Measurements from ENCODE around the gene FRMD5.

Gene FRMD5

DNA sequence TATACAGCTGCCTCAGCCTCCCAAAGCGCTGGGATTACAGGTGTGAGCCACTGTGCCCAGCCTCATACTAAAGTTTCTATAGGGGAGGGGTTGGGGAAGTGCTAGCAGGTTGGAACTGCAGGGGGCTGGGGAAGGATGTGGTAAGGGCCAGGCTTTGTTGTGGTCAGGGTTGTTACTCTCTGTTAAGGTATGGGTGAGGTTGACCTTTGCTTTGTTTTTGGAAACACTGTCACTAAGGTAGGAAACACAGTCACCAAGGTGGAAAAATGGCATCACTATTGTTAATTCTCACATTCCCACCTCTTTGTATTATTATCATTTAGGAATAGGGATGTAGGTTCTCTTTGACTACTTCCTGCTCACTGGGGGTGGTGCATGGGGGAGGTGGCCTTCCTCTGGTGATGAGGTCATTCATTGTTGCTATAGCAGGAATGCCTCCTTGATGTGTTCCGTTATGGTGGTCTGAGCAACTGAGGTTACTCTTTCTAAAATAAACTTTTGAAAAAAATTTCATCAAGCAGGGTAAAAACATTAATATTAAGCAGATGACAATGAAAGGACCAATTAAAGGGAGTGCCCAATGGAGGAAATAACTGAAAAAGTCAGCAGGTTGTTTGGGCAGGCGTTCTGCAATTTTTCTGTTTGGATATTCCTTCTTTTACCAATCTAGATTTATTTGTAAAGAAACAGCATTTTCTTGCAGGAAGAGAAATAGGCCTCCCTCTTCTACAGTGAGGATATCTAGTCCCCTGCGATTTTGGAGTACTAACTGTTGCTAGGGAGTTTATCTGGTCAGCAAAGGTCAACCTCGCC, 217.8 kb downstream of the FRMD5 start:
- TF ChIP-seq, protein P1, sequence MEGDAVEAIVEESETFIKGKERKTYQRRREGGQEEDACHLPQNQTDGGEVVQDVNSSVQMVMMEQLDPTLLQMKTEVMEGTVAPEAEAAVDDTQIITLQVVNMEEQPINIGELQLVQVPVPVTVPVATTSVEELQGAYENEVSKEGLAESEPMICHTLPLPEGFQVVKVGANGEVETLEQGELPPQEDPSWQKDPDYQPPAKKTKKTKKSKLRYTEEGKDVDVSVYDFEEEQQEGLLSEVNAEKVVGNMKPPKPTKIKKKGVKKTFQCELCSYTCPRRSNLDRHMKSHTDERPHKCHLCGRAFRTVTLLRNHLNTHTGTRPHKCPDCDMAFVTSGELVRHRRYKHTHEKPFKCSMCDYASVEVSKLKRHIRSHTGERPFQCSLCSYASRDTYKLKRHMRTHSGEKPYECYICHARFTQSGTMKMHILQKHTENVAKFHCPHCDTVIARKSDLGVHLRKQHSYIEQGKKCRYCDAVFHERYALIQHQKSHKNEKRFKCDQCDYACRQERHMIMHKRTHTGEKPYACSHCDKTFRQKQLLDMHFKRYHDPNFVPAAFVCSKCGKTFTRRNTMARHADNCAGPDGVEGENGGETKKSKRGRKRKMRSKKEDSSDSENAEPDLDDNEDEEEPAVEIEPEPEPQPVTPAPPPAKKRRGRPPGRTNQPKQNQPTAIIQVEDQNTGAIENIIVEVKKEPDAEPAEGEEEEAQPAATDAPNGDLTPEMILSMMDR (conservative IDR thresholded peaks at IDR 0.05; ENCODE audit: low read depth, low read length), result no peak
- DNase-seq (ENCODE audit: low read depth), result no peak
- no peak overlapping the region for H3K4me3 ChIP-seq (ENCODE audit: low read length)

DNA sequence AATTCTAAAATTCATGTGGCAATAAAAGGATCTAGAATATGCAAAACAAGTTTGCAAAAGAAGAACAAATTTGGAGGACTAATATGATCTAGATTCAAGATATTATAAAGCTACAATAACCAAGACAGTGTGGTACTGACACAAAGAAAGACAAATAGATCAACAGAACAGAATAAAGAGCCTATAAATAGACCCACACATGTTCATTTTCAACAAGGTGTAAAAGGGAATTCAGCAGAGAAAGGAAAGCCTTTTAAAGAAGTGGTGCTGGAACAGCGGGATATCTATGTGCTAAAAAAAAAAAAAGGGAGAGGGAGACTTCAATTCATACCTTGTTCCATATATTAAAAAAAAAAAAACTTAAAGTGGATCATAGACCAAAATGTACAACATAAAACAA, 219.3 kb downstream of the FRMD5 start:
- TF ChIP-seq, protein P1 (conservative IDR thresholded peaks at IDR 0.05; ENCODE audit: low read depth, low read length), result no peak
- no peak overlapping the region for H3K4me3 ChIP-seq (ENCODE audit: low read length)
- DNase-seq (ENCODE audit: low read depth), result no peak

DNA sequence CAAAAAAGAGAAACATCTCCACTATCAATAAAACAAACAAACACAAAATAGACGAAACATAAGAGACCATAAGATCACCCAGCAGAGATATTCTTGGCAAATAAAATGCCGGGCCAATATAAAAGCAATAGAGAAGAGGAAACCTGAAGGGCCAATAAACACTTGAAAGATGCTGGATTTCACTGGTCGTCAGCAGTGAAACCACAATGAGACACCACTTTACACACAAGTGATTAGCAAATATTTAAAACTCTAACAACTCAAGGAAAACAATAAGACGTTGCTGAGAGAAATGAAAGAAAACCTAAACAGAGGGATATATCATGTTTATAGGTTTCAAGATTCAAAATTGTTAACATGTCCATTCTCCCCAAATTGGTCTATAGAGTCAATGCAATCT, 219.7 kb downstream of the FRMD5 start:
- H3K4me3 ChIP-seq (ENCODE audit: low read length), result no peak overlapping the region
- TF ChIP-seq, protein P1 (conservative IDR thresholded peaks at IDR 0.05; ENCODE audit: low read depth, low read length), result no peak
- no peak for DNase-seq (ENCODE audit: low read depth)

DNA sequence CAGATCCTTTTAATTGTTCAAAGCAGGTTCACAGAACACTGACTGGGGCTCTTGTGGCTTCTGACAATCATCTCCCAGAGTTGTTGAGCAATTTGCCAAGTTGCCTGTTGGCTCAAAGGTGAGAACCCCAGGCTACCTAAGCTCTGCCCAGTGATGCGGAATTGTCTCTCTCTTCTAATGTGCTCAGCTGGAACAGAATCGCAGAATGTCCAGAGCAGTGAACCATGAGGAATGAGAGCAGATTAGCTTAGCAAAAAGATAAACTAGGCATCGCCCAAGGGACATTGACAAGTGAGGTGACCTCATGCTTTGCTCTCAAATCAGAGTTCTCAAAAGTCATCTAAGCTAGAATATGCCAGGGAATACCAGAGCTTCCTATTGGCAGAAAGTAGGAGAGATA, 220.2 kb downstream of the FRMD5 start:
- no peak overlapping the region for H3K4me3 ChIP-seq (ENCODE audit: low read length)
- no peak for DNase-seq (ENCODE audit: low read depth)
- TF ChIP-seq, protein P1 (conservative IDR thresholded peaks at IDR 0.05; ENCODE audit: low read depth, low read length), result no peak

DNA sequence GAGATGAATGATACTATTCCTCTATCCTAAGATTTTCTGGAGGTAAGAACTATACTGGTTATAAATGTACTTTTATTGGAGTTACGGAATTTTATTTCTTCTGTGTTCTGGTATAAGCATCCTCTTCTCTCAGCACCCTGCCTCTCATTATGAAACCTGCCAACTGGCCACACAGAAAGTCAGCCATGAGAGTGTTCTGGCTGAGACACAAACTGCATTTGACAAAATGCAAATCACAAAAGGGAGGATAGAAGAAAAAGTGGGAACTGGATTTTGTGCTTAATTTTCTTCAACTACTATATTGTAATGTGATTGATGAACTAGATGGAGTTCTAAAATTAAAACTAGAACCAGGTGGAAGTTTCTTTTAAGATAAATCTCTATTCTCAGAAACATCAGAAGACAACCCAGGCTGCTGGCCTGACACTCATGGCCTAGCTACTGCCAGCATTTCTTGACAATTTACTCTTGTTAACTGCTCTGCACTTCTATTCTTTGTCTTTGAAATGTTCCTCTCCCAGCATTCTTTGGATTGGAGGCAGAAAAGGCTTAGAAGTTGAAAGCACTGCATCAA, 225.2 kb downstream of the FRMD5 start:
- H3K4me3 ChIP-seq (ENCODE audit: low read length), result no peak overlapping the region
- TF ChIP-seq, protein P1 (conservative IDR thresholded peaks at IDR 0.05; ENCODE audit: low read depth, low read length), result no peak
- DNase-seq (ENCODE audit: low read depth), result no peak

DNA sequence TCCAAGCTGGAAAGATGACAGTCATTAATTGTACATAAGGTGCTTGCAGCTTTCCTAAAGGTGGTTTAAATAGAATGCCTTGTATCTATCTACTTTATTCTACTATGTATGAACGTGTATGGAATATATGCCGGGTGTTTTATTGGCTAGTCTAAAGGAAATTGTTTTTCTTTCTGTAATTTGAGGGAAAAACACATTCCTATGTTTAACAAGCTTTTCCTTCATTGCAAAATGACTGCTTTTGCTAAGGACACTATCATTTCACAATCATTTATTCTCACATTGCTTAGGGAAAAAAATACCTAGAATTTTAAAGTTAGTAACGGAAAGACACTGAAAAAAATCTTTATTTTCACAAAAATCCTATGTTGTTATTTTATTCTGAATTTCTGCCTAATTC, 226.5 kb downstream of the FRMD5 start:
- no peak overlapping the region for H3K4me3 ChIP-seq (ENCODE audit: low read length)
- TF ChIP-seq, protein P1 (conservative IDR thresholded peaks at IDR 0.05; ENCODE audit: low read depth, low read length), result no peak
- DNase-seq (ENCODE audit: low read depth), result no peak

DNA sequence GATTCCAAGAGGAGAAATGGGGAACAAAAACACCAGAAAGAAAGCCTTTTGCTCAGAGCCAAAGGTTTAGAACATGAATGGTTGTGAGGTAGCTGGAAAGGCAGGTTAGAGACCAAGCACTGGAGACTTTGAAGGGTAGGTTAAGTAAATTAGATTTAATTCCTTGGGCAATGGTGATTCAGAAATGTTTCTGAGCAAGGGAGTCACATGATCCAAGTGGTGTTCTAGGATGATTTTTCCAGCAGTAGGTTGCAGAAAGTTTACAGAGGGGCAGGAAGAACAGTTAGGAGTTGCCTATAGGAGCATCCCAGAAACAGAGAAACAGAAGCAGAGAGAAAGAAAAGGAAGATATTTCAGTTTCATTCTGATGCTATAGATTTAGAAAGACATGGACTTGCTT, 228.4 kb downstream of the FRMD5 start:
- no peak for DNase-seq (ENCODE audit: low read depth)
- H3K4me3 ChIP-seq (ENCODE audit: low read length), result no peak overlapping the region
- TF ChIP-seq, protein P1 (conservative IDR thresholded peaks at IDR 0.05; ENCODE audit: low read depth, low read length), result no peak

Measured in retinal pigment epithelial cell (primary cell).